DND-41 (cell line): ENCODE data around the gene FXYD2.

ENCODE experiments used
- ATAC-seq: fragments of 200-7000 bp; cut with Tn5 transposase; 3 replicates; pipeline ENCODE4 v1.9.1; 2021; ENCODE audit warnings: low read depth; ENCODE audit not compliant: insufficient read depth
- DNase-seq: peaks from one replicate; pipeline ENCODE4 v3.0.0-alpha.2; 2020
- H2AFZ ChIP-seq: 2 replicates; pipeline ENCODE4 v1.6.0; 2012; ENCODE audit warnings: low read depth, low read length
- H3K27ac ChIP-seq: 2 replicates; pipeline ENCODE4 v1.5.1; 2012; ENCODE audit warnings: low read length, inconsistent platforms
- H3K27me3 ChIP-seq: fragments of 200-600 bp; sonication (generic); 2 replicates; pipeline ENCODE4 v1.6.0; 2012; ENCODE audit warnings: low read length, mild to moderate bottlenecking, inconsistent platforms; ENCODE audit not compliant: insufficient read depth, poor library complexity
- H3K36me3 ChIP-seq: 2 replicates; pipeline ENCODE4 v1.5.1; 2012; ENCODE audit warnings: low read length, inconsistent platforms; ENCODE audit not compliant: insufficient read depth
- H3K4me1 ChIP-seq: 2 replicates; pipeline ENCODE4 v1.5.1; 2012; ENCODE audit warnings: mild to moderate bottlenecking, low read length; ENCODE audit not compliant: insufficient read depth
- H3K4me2 ChIP-seq: 2 replicates; pipeline ENCODE4 v1.6.0; 2012; ENCODE audit warnings: mild to moderate bottlenecking, moderate library complexity, low read length, inconsistent platforms; ENCODE audit not compliant: insufficient read depth
- H3K4me3 ChIP-seq, 2 experiments: fragments of 200-600 bp in 1 of 2; shearing (Covaris generic) in 1 of 2; 2 replicates each; pipeline ENCODE4 v1.5.1; 2012 to 2016; ENCODE audit warnings: inconsistent platforms in 2 of 2, low read length in 2 of 2, mild to moderate bottlenecking in 2 of 2, low read depth in 1 of 2, moderate library complexity in 1 of 2
- H3K79me2 ChIP-seq: 2 replicates; pipeline ENCODE4 v1.6.0; 2012; ENCODE audit warnings: low read length, inconsistent platforms; ENCODE audit not compliant: insufficient read depth
- H3K9ac ChIP-seq: 2 replicates; pipeline ENCODE4 v1.6.0; 2012; ENCODE audit warnings: low read depth, mild to moderate bottlenecking, inconsistent platforms, low read length, moderate library complexity
- H3K9me3 ChIP-seq: 2 replicates; pipeline ENCODE4 v1.5.1; 2012; ENCODE audit warnings: low read length, moderate library complexity, mild to moderate bottlenecking, inconsistent platforms; ENCODE audit not compliant: insufficient read depth, severe bottlenecking
- H4K20me1 ChIP-seq: 2 replicates; pipeline ENCODE4 v1.6.0; 2012; ENCODE audit warnings: low read length; ENCODE audit not compliant: insufficient read depth
- EZH2 ChIP-seq: IDR thresholded peaks from 3 replicates; pipeline ENCODE4 v1.6.1; 2012; ENCODE audit warnings: borderline replicate concordance, low read depth, mild to moderate bottlenecking, moderate library complexity, low read length, inconsistent platforms; ENCODE audit not compliant: severe bottlenecking
- TF ChIP-seq, protein P1 (sequence below): IDR thresholded peaks from 2 replicates; pipeline ENCODE4 v1.5.1; 2012; ENCODE audit warnings: borderline replicate concordance, low read length, moderate library complexity, mild to moderate bottlenecking; ENCODE audit not compliant: poor library complexity, severe bottlenecking; ENCODE audit errors: extremely low read depth

FXYD2 gene

GRCh38 chr11:117824571-117825537 lies at the start of gene FXYD2:
Gene FXYD2 (minus strand): TSS chr11:117824744. CDS start chr11:117824678, 66 bp downstream.
- Histone ChIP-seq H3K9ac (peak within 1 kb of the TSS; percentile 82), H3K27ac (peak within 1 kb of the TSS; percentile 97), H3K27me3 (no peaks in the 10 kb centered on the region), H3K79me2 (peaks cover 69% of the 10 kb centered on the region), H3K4me1 (peaks cover 86% of the 10 kb centered on the region), H3K4me2 (peak within 1 kb of the TSS; percentile 64), H3K4me3 (peak within 1 kb of the TSS; percentile 12 to 53; a peak in 3 of 4 replicates), H3K9me3 (no peaks in the 10 kb centered on the region), H4K20me1 (no peaks in the 10 kb centered on the region), H2AFZ (peak within 1 kb of the TSS; percentile 46; the same call in 1 of the 2 replicates), H3K36me3 (peaks cover 43% of the 10 kb centered on the region)
- ATAC-seq (peak; percentile 2; the same call in 1 of the 3 replicates), DNase-seq (peak; percentile 69)
- TF ChIP-seq, protein P1, sequence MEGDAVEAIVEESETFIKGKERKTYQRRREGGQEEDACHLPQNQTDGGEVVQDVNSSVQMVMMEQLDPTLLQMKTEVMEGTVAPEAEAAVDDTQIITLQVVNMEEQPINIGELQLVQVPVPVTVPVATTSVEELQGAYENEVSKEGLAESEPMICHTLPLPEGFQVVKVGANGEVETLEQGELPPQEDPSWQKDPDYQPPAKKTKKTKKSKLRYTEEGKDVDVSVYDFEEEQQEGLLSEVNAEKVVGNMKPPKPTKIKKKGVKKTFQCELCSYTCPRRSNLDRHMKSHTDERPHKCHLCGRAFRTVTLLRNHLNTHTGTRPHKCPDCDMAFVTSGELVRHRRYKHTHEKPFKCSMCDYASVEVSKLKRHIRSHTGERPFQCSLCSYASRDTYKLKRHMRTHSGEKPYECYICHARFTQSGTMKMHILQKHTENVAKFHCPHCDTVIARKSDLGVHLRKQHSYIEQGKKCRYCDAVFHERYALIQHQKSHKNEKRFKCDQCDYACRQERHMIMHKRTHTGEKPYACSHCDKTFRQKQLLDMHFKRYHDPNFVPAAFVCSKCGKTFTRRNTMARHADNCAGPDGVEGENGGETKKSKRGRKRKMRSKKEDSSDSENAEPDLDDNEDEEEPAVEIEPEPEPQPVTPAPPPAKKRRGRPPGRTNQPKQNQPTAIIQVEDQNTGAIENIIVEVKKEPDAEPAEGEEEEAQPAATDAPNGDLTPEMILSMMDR = no peak
- no peak for TF ChIP-seq EZH2

DNA sequence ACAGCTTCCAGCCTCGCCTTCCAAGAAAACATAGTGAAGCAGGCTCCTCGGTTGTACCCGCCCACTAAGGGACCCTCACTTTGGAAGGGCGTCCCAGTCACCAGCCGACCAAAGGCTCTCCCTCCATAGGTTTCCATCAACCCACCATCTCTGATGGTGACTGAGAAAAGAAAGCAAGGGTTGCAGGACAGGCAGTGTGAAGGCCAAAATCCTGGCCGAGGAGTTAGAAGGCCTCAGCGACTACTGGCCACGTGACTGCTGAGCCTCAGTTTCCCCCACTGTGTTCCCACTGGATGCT lies 49.2 kb upstream of the FXYD2 start:
- Histone ChIP-seq H4K20me1 (peaks cover 64% of the 10 kb centered on the region), H3K9ac (no peak overlapping the region; the same call in 1 of the 2 replicates), H2AFZ (no peak overlapping the region), H3K27ac (peak overlapping the region; percentile 70), H3K4me2 (peak overlapping the region; percentile 90; the same call in 1 of the 2 replicates), H3K9me3 (no peaks in the 10 kb centered on the region), H3K27me3 (no peaks in the 10 kb centered on the region), H3K36me3 (peaks cover 15% of the 10 kb centered on the region), H3K4me1 (peaks cover 61% of the 10 kb centered on the region), H3K79me2 (peaks cover 76% of the 10 kb centered on the region), H3K4me3 (no peak overlapping the region)
- ATAC-seq (no peak), DNase-seq (no peak)
- TF ChIP-seq, protein P1 = no peak
- TF ChIP-seq EZH2 = no peak

DNA sequence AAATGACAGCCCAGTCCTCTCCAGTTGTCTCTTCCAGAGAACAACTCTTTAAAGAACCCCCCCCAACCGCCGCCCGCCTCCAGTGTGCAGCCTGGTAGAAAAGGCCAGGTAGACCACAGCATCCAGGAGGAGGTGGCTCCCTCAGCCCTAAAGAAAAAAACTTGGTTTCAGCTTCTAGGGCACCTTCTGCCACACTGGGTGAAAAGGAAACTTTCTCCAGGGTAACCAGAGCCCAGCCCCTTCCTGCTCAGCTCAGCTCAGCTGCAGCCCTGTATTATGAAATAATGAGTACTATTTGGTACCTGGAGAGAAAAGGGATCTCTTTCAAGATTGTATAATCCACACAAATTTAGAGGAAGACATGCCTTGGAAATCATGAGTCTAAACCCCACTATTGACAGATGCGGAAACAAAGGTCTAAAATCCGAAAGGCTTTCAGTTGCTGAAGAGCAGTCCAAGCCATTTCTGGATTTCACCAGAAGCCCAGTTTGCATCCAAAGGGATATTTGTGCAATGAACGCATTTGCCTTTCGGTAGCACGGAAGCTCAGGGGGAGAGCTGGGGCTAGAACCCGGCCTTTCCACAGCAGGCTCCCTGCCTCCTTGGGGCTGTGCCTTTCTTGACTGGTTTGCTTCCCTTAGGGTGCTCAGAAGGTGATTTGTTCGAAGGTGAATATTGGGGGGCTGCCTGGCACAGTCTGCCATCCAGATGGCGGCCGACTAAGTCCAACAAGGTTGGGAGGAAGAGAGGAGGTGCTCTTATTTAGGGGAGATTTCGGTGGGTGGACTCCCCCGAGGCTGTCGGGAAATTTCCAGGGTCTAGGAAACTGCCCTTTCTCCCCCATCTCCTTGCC lies 48.7 kb upstream of the FXYD2 start:
- DNase-seq = peak; percentile 43
- Histone ChIP-seq H3K9ac (no peak overlapping the region; the same call in 1 of the 2 replicates), H3K4me1 (peaks cover 61% of the 10 kb centered on the region), H3K27ac (peak overlapping the region; percentile 37), H3K9me3 (no peaks in the 10 kb centered on the region), H2AFZ (no peak overlapping the region), H3K27me3 (no peaks in the 10 kb centered on the region), H3K4me2 (peak overlapping the region; percentile 21), H3K36me3 (peaks cover 15% of the 10 kb centered on the region), H3K4me3 (no peak overlapping the region), H4K20me1 (peaks cover 68% of the 10 kb centered on the region), H3K79me2 (peaks cover 81% of the 10 kb centered on the region)
- TF ChIP-seq, protein P1 = no peak
- no peak for TF ChIP-seq EZH2
- peak; percentile 47 for ATAC-seq
